Body of pancreas (tissue), 4 donors: ENCODE measurements around the gene MZF1. TPM values are rescaled to one million over a fixed set of nuclear protein-coding genes. Genes with fewer than 3 reads are reported as not detected.

Experiments used
- ATAC-seq: fragments of 150-250 bp; one replicate; pipeline ENCODE4 v1.9.1; 2016
- DNase-seq, 4 donors: peaks; one replicate each; pipeline ENCODE4 v3.0.0-alpha.2; 2019
- H3K27ac ChIP-seq, 4 donors: fragments of 200-600 bp; sonication (generic); 1 replicate in 3 of 4; 2 replicates in 1 of 4; pipeline versions ENCODE4 v1.5.1 to v1.6.1; 2016 to 2019; ENCODE audit warnings: mild to moderate bottlenecking in 1 of 4, mixed read lengths in 1 of 4, moderate library complexity in 1 of 4
- H3K27me3 ChIP-seq, 2 donors: fragments of 200-600 bp; sonication (generic); one replicate each; pipeline ENCODE4 v1.6.0; 2016; ENCODE audit warnings: mild to moderate bottlenecking in 1 of 2
- H3K36me3 ChIP-seq, 2 donors: fragments of 200-600 bp; sonication (generic); replicated peaks in 1 of 2; 2 replicates each; pipeline ENCODE4 v1.5.1; 2016; ENCODE audit warnings: low read depth in 2 of 2; ENCODE audit not compliant: insufficient read depth in 1 of 2
- H3K4me1 ChIP-seq: fragments of 200-600 bp; sonication (generic); one replicate; pipeline ENCODE4 v1.6.0; 2016
- H3K4me3 ChIP-seq, 2 donors: fragments of 200-600 bp; sonication (generic); 1 replicate in 1 of 2; 2 replicates in 1 of 2; pipeline ENCODE4 v1.5.1; 2016 to 2019
- H3K9me3 ChIP-seq, 3 donors: fragments of 200-600 bp; sonication (generic); 1 replicate in 2 of 3; 2 replicates in 1 of 3; pipeline ENCODE4 v1.5.1; 2016
- CTCF ChIP-seq, 7 experiments: fragments of 450-650 bp in 4 of 7; fragments of 200-600 bp in 3 of 7; sonication (generic) in 3 of 7; IDR thresholded peaks; one replicate each; pipeline ENCODE4 v1.5.1; 2016 to 2019; ENCODE audit warnings: antibody characterized with exemption in 7 of 7
- POLR2A ChIP-seq, 3 donors: fragments of 450-650 bp; IDR thresholded peaks; one replicate each; pipeline ENCODE4 v1.6.1; 2016; ENCODE audit warnings: antibody characterized with exemption in 3 of 3, mild to moderate bottlenecking in 2 of 3
- WGBS, 2 donors: methylation state at CpG; one replicate each; pipeline ENCODE4 v1.1.5; 2017; 5-methylcytosine and 5-hydroxymethylcytosine counted together
- intact Hi-C: fragments of 100-400 bp; cut with DNase I; formaldehyde crosslinking; loops from one replicate; pipeline ENCODE4 v1.15.1; 2023
- total RNA-seq, 2 donors: library from RNA; depleted of rRNA; stranded (reverse); fragments of >200 nt; gene quantifications; one replicate each; pipeline ENCODE4 v1.1.0, GENCODE V29; 2016

The MZF1 gene
- total RNA-seq, 2 donors from 2014 or later, result 31.4 to 59.3 TPM

GRCh38 chr19:58554494-58555368 lies 18.4 kb downstream of the MZF1 start, which contains the start of gene CHMP2A:
Gene CHMP2A (minus strand): TSS chr19:58555105. CDS start chr19:58554212, 893 bp downstream.
- no peaks in the 10 kb centered on the region for H3K9me3 ChIP-seq
- H3K36me3 ChIP-seq, result peaks cover 4 to 19% of the 10 kb centered on the region in 2 donors
- H3K4me3 ChIP-seq, result peak within 1 kb of the TSS; percentile 53 to 67
- H3K4me1 ChIP-seq, result peaks cover 43% of the 10 kb centered on the region
- intact Hi-C loops, result no loop called here
- 0% methylated on average over 24 to 69 of the region's 69 CpGs for WGBS, 2 donors
- H3K27ac ChIP-seq, result peak within 1 kb of the TSS; percentile 72 to 97 (median 95)
- peak; percentile 52 to 82 (median 79) for TF ChIP-seq POLR2A (IDR thresholded peaks at IDR 0.05)
- TF ChIP-seq CTCF (IDR thresholded peaks at IDR 0.05), result no peak
- peak; percentile 98 for DNase-seq
- H3K27me3 ChIP-seq, result no peaks in the 10 kb centered on the region
- ATAC-seq, result peak; percentile 55

GRCh38 chr19:58553799-58554493 lies 19.2 kb downstream of the MZF1 start:
- H3K4me3 ChIP-seq, result peak overlapping the region in 1 of 2 donors; percentile 53
- H3K36me3 ChIP-seq, result peaks cover 6 to 27% of the 10 kb centered on the region in 2 donors
- no peaks in the 10 kb centered on the region for H3K9me3 ChIP-seq
- 19 to 31% methylated on average over 18 of the region's 18 CpGs for WGBS, 2 donors
- H3K27ac ChIP-seq, result peak overlapping the region; percentile 72 to 97 (median 95)
- intact Hi-C loops, result no loop called here
- no peaks in the 10 kb centered on the region for H3K27me3 ChIP-seq
- DNase-seq (peak in 1 of 4 donors; percentile 26), ATAC-seq (no peak)
- no peak for TF ChIP-seq CTCF (IDR thresholded peaks at IDR 0.05)
- TF ChIP-seq POLR2A (IDR thresholded peaks at IDR 0.05), result no peak
- peaks cover 41% of the 10 kb centered on the region for H3K4me1 ChIP-seq

GRCh38 chr19:58552655-58553054 lies 20.5 kb downstream of the MZF1 start:
- H3K27ac ChIP-seq, result no peak overlapping the region
- H3K4me3 ChIP-seq, result no peak overlapping the region
- no peak for ATAC-seq
- DNase-seq, result no peak
- 86 to 95% methylated on average over 2 of the region's 2 CpGs for WGBS, 2 donors
- no peaks in the 10 kb centered on the region for H3K27me3 ChIP-seq
- intact Hi-C loops, result no loop called here
- TF ChIP-seq CTCF (IDR thresholded peaks at IDR 0.05), result no peak
- no peak for TF ChIP-seq POLR2A (IDR thresholded peaks at IDR 0.05)
- peaks cover 16 to 40% of the 10 kb centered on the region in 2 donors for H3K36me3 ChIP-seq
- H3K9me3 ChIP-seq, result no peaks in the 10 kb centered on the region
- H3K4me1 ChIP-seq, result peaks cover 40% of the 10 kb centered on the region

- H3K4me1 ChIP-seq, result peaks cover 34% of the 10 kb centered on the region
- H3K36me3 ChIP-seq, result peaks cover 16 to 43% of the 10 kb centered on the region in 2 donors
- TF ChIP-seq POLR2A (IDR thresholded peaks at IDR 0.05) (no peak), CTCF (IDR thresholded peaks at IDR 0.05) (no peak)
- no peak overlapping the region for H3K4me3 ChIP-seq
- 87 to 92% methylated on average over 15 to 18 of the region's 18 CpGs for WGBS, 2 donors
- H3K27me3 ChIP-seq, result no peaks in the 10 kb centered on the region
- H3K27ac ChIP-seq, result no peak overlapping the region
- peak in 1 of 4 donors; percentile 11 for DNase-seq
- no peak for ATAC-seq
- intact Hi-C loops, result no loop called here
- no peaks in the 10 kb centered on the region for H3K9me3 ChIP-seq
Observed at GRCh38 chr19:58551577-58552471, 21.3 kb downstream of the MZF1 start.
